Astrocyte of the cerebellum (primary cell): ENCODE data around the gene CROT.

Experiments
- DNase-seq: peaks from one replicate; pipeline ENCODE4 v3.0.0-alpha.2; 2011; ENCODE audit warnings: low read depth
- H3K4me3 ChIP-seq: 2 replicates; pipeline ENCODE4 v1.5.1; 2011; ENCODE audit warnings: mild to moderate bottlenecking, low read depth, low read length, moderate library complexity
- in situ Hi-C: cut with HindIII; loops from 2 replicates; pipeline ENCODE4 v1.10.0; 2017; ENCODE audit warnings: low sequenced_read_pairs
- TF ChIP-seq, protein P1 (sequence below): IDR thresholded peaks from 2 replicates; pipeline ENCODE4 v1.5.1; 2012; ENCODE audit warnings: low read length, low read depth, moderate library complexity, mild to moderate bottlenecking; ENCODE audit errors: missing control alignments

Gene CROT

DNA sequence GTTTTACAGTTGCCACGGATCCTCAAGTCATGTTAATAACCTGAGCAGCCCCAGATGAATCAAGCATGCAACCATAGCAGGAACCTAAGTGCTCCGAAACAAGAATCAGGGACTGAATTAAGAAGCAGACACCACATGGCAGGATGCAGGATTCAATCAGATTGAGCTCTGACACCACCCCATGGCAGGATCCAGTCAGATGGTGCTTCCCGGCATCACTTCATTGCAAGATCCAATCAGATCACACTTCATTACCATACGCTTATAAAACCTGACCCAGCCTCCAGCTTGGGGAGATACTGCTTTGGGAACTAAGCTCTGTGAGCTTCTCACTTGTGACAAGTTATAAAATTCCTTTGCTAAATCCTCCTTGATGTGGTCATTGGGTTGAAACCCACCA, 74.7 kb downstream of the CROT start:
- TF ChIP-seq, protein P1, sequence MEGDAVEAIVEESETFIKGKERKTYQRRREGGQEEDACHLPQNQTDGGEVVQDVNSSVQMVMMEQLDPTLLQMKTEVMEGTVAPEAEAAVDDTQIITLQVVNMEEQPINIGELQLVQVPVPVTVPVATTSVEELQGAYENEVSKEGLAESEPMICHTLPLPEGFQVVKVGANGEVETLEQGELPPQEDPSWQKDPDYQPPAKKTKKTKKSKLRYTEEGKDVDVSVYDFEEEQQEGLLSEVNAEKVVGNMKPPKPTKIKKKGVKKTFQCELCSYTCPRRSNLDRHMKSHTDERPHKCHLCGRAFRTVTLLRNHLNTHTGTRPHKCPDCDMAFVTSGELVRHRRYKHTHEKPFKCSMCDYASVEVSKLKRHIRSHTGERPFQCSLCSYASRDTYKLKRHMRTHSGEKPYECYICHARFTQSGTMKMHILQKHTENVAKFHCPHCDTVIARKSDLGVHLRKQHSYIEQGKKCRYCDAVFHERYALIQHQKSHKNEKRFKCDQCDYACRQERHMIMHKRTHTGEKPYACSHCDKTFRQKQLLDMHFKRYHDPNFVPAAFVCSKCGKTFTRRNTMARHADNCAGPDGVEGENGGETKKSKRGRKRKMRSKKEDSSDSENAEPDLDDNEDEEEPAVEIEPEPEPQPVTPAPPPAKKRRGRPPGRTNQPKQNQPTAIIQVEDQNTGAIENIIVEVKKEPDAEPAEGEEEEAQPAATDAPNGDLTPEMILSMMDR: no peak
- no peak for DNase-seq
- in situ Hi-C loops: no loop called here
- H3K4me3 ChIP-seq: no peak overlapping the region

DNA sequence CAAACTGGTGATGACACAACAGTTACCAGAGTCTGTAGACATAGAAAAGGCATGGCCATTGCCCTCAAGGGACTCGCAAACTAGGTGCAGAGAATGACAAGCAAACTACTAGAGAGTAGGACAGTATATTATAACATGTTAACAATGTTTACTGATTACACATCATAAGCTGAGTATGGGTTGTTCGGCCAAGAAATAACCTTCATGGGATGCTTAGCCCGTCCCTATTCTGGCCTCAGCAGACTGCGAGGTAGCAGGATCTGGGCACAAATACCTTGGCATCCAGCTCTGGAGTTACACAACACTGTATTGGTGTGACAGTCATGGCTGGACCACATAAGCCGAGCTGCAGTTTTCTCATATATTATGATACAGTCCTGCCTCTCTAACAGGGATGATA, 78.6 kb downstream of the CROT start:
- in situ Hi-C loops: no loop called here
- TF ChIP-seq, protein P1: no peak
- no peak for DNase-seq
- no peak overlapping the region for H3K4me3 ChIP-seq

DNA sequence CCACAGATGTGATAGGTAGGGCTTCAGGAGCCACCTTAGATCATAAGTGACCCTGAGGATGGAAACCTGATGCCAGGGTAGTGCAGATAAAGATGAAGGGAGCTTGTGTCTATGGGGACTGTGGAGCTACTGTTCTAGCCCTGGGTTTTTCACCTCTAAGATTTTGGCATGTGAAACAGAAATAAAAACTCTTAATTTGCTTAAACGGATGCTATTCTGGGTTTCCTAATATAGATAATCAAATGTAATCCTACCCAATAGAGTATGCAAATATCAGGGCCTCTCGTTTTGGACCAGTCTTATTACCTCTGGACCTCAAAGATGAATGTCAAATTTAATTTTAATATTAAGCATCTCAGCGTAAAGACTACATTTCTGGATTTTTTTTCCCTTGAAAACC, 80.7 kb downstream of the CROT start:
- TF ChIP-seq, protein P1: no peak
- no peak overlapping the region for H3K4me3 ChIP-seq
- DNase-seq: no peak
- in situ Hi-C loops: no loop called here

DNA sequence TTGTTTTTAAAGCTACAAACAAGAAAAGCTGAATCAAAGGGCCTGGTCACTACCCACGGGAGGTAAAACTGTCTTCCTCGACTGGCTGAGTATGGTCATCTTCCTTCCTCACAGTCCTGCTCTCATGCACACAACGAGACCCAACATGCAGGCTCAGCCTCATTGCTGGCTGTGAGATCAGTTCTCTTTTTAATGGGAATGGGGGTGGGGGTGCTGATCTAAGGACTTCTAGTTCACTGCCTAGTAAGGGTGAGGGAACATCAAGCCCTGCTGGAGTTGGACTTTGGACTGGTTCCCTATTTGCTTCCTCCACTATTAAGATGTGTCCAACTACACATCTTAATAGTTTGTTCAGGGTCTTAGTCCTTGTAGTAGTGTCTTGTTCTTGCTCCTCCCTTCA, 81.8 kb downstream of the CROT start:
- in situ Hi-C loops: no loop called here
- DNase-seq: no peak
- H3K4me3 ChIP-seq: no peak overlapping the region
- TF ChIP-seq, protein P1: no peak

DNA sequence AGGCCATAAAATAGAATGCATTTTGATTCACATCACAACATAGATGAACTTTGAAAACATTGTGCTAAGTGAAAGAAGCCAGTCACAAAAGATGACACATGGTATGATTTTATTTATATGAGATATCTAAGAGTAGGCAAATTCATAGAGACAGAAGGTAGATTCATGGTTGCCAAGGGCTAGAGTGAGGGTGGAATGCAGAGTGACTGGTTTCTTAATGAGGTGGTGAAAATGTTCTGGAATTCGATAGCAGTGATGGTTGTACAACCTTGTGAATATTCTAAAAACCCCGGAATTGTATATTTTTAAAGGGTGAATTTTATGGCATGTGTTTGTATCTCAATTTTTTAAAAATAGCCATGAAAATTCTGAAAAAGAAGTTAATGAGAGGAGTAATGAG, 87.1 kb downstream of the CROT start:
- no peak overlapping the region for H3K4me3 ChIP-seq
- DNase-seq: no peak
- TF ChIP-seq, protein P1: no peak
- in situ Hi-C loops: no loop called here

DNA sequence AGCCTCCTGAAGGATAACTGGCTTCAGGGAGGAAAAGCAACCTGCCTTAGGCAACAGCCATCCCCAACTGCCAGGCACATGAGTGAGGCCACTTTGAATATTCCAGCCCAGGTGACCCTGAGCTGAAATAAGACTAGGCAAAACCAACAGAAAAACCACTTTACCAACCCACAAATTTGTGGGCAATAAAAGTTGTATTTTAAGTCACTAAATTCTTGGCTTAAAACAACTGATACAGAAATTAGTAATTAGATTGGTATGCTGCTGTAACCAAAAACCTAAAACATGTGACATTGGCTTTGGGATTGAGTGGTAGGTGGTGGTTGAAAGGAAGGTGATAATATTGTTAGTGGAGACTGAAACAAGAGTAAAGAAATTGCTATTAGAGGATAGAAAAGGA, 90.1 kb downstream of the CROT start:
- TF ChIP-seq, protein P1: no peak
- H3K4me3 ChIP-seq: no peak overlapping the region
- in situ Hi-C loops: no loop called here
- DNase-seq: peak; percentile 35

DNA sequence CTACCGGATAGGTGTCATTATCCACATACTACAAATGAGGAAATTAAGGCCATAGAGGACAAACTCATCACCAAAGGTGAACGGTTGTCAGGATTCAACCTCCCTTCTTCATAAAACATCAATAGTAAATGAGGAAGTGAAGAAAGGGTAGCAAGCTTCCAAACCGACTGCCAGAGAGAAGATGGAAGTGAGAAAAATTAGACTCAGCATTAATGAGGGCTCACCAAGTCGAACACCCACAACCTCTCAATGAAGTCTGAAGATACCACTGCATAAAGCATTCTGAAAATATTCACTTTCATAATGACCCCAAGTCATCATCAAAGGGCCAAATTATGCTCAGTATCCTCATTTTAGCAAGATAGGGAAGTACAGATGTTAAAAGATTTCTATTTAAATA, 100.4 kb downstream of the CROT start:
- TF ChIP-seq, protein P1: no peak
- DNase-seq: no peak
- H3K4me3 ChIP-seq: no peak overlapping the region
- in situ Hi-C loops: no loop called here
